GM20000 (cell line): ENCODE results near the gene NME1.
"Not testable (repeated sequence)": the region's sequence is repeated elsewhere in the genome, so short reads cannot be mapped to it uniquely, and the experiment has no call there.

Source experiments
- DNase-seq: peaks from one replicate; pipeline ENCODE4 v3.0.0; 2012; ENCODE audit warnings: low spot score
- CTCF ChIP-seq: IDR thresholded peaks from 2 replicates; pipeline ENCODE4 v1.5.1; 2012; ENCODE audit warnings: mild to moderate bottlenecking, control low read depth; ENCODE audit errors: extremely low read depth, missing control alignments

NME1 gene

GRCh38 chr17:51153210-51154072 lies at the start of gene NME1:
Gene NME1 (plus strand): TSS chr17:51153559. CDS start chr17:51155655, 2,096 bp downstream.
- DNase-seq: peak; percentile 91
- TF ChIP-seq CTCF: peak; percentile 79

- TF ChIP-seq CTCF: no peak
- DNase-seq: no peak
These were observed 45.6 kb upstream of the NME1 start for GRCh38 chr17:51107778-51108177.

GRCh38 chr17:51112303-51113222 lies 40.8 kb upstream of the NME1 start:
- not testable (repeated sequence) for DNase-seq

GRCh38 chr17:51115179-51115578 lies 38.2 kb upstream of the NME1 start:
- TF ChIP-seq CTCF: no peak
- no peak for DNase-seq

GRCh38 chr17:51118330-51119195 lies 34.8 kb upstream of the NME1 start:
- no peak for DNase-seq
- TF ChIP-seq CTCF: no peak

- no peak for TF ChIP-seq CTCF
- DNase-seq: peak; percentile 64
These were observed 33.7 kb upstream of the NME1 start for GRCh38 chr17:51119415-51120356.
